ENCODE measurements around the gene SCAF1.

Gene SCAF1

GRCh38 chr19:49645995-49646394 is 4.0 kb downstream of the SCAF1 start:
- Histone ChIP-seq H3K4me3 (ENCODE audit: control insufficient read depth in 1 of 7, extremely low read depth in 1 of 7, insufficient read depth in 4 of 7, low read depth in 2 of 7, low read length in 6 of 7) (no peak overlapping the region), H3K27ac (ENCODE audit: insufficient read depth in 1 of 2, low read depth in 1 of 2, low read length in 2 of 2, poor library complexity in 1 of 2, severe bottlenecking in 2 of 2) (no peak overlapping the region), H3K36me3 (ENCODE audit: control insufficient read depth in 4 of 4, insufficient read depth in 4 of 4, low read length in 3 of 4) (peaks cover 10 to 51% (median 36%) of the 10 kb centered on the region in 4 experiments), H3K27me3 (replicated peaks in 2 of 5; ENCODE audit: control insufficient read depth in 4 of 5, insufficient read depth in 5 of 5, low read length in 4 of 5) (no peaks in the 10 kb centered on the region), H3K4me1 (ENCODE audit: control extremely low read depth in 1 of 4, control insufficient read depth in 4 of 4, insufficient read depth in 4 of 4, low read length in 3 of 4) (peaks cover 12 to 19% (median 18%) of the 10 kb centered on the region in 4 experiments), H3K9me3 (ENCODE audit: control extremely low read depth in 1 of 5, control insufficient read depth in 4 of 5, insufficient read depth in 2 of 5, low read depth in 1 of 5, low read length in 4 of 5) (no peaks in the 10 kb centered on the region)
- 99% methylated on average over 10 of the region's 13 CpGs for WGBS (ENCODE audit: insufficient coverage)
- DNase-seq, result no peak
- POLR2A ChIA-PET, result no interaction called here
- CTCF ChIA-PET, result no interaction called here

DNA sequence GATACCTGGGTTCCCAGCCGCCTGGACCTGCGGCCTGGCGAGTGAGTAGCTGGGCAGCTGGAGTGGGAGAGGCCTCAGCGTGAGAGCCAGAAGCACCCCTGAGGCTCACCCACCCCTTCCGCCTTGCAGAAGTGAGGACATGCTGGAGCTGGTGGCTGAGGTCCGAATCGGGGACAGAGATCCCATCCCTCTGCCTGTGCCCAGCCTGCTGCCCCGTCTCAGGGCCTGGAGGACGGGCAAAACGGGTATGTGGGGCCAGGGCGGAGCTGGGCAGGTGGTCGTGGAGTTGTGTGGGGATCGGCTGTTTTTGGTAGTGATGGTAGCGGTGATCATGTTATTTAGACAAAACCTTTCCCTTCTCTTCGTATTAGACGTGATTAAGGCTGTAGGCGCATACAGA is 4.6 kb downstream of the SCAF1 start:
- H3K36me3 ChIP-seq (ENCODE audit: control insufficient read depth in 4 of 4, insufficient read depth in 4 of 4, low read length in 3 of 4), result peaks cover 10 to 56% (median 38%) of the 10 kb centered on the region in 4 experiments
- ChIA-PET CTCF (no interaction called here), POLR2A (no interaction called here)
- no peaks in the 10 kb centered on the region for H3K27me3 ChIP-seq (replicated peaks in 2 of 5; ENCODE audit: control insufficient read depth in 4 of 5, insufficient read depth in 5 of 5, low read length in 4 of 5)
- H3K4me1 ChIP-seq (ENCODE audit: control extremely low read depth in 1 of 4, control insufficient read depth in 4 of 4, insufficient read depth in 4 of 4, low read length in 3 of 4), result peaks cover 9 to 16% (median 12%) of the 10 kb centered on the region in 4 experiments
- no peak overlapping the region for H3K27ac ChIP-seq (ENCODE audit: insufficient read depth in 1 of 2, low read depth in 1 of 2, low read length in 2 of 2, poor library complexity in 1 of 2, severe bottlenecking in 2 of 2)
- H3K9me3 ChIP-seq (ENCODE audit: control extremely low read depth in 1 of 5, control insufficient read depth in 4 of 5, insufficient read depth in 2 of 5, low read depth in 1 of 5, low read length in 4 of 5), result no peaks in the 10 kb centered on the region
- H3K4me3 ChIP-seq (ENCODE audit: control insufficient read depth in 1 of 7, extremely low read depth in 1 of 7, insufficient read depth in 4 of 7, low read depth in 2 of 7, low read length in 6 of 7), result no peak overlapping the region
- WGBS (ENCODE audit: insufficient coverage), result 96% methylated on average over 17 of the region's 17 CpGs
- DNase-seq, result no peak

DNA sequence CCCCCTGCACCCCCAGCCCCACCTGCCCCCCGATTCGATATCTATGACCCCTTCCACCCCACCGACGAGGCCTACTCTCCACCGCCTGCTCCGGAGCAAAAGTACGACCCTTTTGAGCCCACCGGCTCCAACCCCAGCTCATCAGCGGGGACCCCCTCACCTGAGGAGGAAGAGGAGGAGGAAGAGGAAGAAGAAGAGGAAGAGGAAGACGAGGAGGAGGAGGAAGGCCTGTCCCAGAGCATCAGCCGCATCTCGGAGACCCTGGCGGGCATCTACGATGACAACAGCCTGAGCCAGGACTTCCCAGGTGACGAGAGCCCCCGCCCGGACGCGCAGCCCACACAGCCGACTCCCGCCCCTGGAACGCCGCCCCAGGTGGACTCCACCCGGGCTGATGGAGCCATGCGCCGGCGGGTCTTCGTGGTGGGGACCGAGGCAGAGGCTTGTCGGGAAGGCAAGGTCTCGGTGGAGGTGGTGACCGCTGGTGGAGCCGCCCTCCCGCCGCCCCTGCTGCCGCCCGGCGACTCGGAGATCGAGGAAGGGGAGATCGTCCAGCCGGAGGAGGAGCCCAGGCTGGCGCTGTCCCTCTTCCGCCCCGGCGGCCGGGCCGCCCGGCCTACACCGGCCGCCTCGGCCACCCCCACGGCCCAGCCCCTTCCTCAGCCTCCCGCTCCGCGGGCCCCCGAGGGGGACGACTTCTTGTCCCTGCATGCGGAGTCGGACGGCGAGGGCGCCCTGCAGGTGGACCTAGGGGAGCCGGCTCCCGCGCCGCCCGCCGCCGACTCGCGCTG is 9.2 kb downstream of the SCAF1 start:
- H3K4me1 ChIP-seq (ENCODE audit: control extremely low read depth in 1 of 4, control insufficient read depth in 4 of 4, insufficient read depth in 4 of 4, low read length in 3 of 4), result no peaks in the 10 kb centered on the region
- no peak for DNase-seq
- WGBS (ENCODE audit: insufficient coverage), result 96% methylated on average over 65 of the region's 72 CpGs
- H3K9me3 ChIP-seq (ENCODE audit: control extremely low read depth in 1 of 5, control insufficient read depth in 4 of 5, insufficient read depth in 2 of 5, low read depth in 1 of 5, low read length in 4 of 5), result no peaks in the 10 kb centered on the region
- CTCF ChIA-PET, result no interaction called here
- no peak overlapping the region for H3K4me3 ChIP-seq (ENCODE audit: control insufficient read depth in 1 of 7, extremely low read depth in 1 of 7, insufficient read depth in 4 of 7, low read depth in 2 of 7, low read length in 6 of 7)
- no peaks in the 10 kb centered on the region for H3K27me3 ChIP-seq (replicated peaks in 2 of 5; ENCODE audit: control insufficient read depth in 4 of 5, insufficient read depth in 5 of 5, low read length in 4 of 5)
- no peak overlapping the region for H3K27ac ChIP-seq (ENCODE audit: insufficient read depth in 1 of 2, low read depth in 1 of 2, low read length in 2 of 2, poor library complexity in 1 of 2, severe bottlenecking in 2 of 2)
- POLR2A ChIA-PET, result no interaction called here
- peaks cover 14 to 87% (median 54%) of the 10 kb centered on the region in 4 experiments for H3K36me3 ChIP-seq (ENCODE audit: control insufficient read depth in 4 of 4, insufficient read depth in 4 of 4, low read length in 3 of 4)

GRCh38 chr19:49651820-49652550 is 10.0 kb downstream of the SCAF1 start:
- peaks cover 14 to 87% (median 52%) of the 10 kb centered on the region in 4 experiments for H3K36me3 ChIP-seq (ENCODE audit: control insufficient read depth in 4 of 4, insufficient read depth in 4 of 4, low read length in 3 of 4)
- no peak for DNase-seq
- CTCF ChIA-PET, result no interaction called here
- no peaks in the 10 kb centered on the region for H3K9me3 ChIP-seq (ENCODE audit: control extremely low read depth in 1 of 5, control insufficient read depth in 4 of 5, insufficient read depth in 2 of 5, low read depth in 1 of 5, low read length in 4 of 5)
- H3K27me3 ChIP-seq (replicated peaks in 2 of 5; ENCODE audit: control insufficient read depth in 4 of 5, insufficient read depth in 5 of 5, low read length in 4 of 5), result no peaks in the 10 kb centered on the region
- H3K4me1 ChIP-seq (ENCODE audit: control extremely low read depth in 1 of 4, control insufficient read depth in 4 of 4, insufficient read depth in 4 of 4, low read length in 3 of 4), result no peaks in the 10 kb centered on the region
- POLR2A ChIA-PET, result no interaction called here
- no peak overlapping the region for H3K4me3 ChIP-seq (ENCODE audit: control insufficient read depth in 1 of 7, extremely low read depth in 1 of 7, insufficient read depth in 4 of 7, low read depth in 2 of 7, low read length in 6 of 7)
- 93% methylated on average over 100 of the region's 110 CpGs for WGBS (ENCODE audit: insufficient coverage)
- no peak overlapping the region for H3K27ac ChIP-seq (ENCODE audit: insufficient read depth in 1 of 2, low read depth in 1 of 2, low read length in 2 of 2, poor library complexity in 1 of 2, severe bottlenecking in 2 of 2)

DNA sequence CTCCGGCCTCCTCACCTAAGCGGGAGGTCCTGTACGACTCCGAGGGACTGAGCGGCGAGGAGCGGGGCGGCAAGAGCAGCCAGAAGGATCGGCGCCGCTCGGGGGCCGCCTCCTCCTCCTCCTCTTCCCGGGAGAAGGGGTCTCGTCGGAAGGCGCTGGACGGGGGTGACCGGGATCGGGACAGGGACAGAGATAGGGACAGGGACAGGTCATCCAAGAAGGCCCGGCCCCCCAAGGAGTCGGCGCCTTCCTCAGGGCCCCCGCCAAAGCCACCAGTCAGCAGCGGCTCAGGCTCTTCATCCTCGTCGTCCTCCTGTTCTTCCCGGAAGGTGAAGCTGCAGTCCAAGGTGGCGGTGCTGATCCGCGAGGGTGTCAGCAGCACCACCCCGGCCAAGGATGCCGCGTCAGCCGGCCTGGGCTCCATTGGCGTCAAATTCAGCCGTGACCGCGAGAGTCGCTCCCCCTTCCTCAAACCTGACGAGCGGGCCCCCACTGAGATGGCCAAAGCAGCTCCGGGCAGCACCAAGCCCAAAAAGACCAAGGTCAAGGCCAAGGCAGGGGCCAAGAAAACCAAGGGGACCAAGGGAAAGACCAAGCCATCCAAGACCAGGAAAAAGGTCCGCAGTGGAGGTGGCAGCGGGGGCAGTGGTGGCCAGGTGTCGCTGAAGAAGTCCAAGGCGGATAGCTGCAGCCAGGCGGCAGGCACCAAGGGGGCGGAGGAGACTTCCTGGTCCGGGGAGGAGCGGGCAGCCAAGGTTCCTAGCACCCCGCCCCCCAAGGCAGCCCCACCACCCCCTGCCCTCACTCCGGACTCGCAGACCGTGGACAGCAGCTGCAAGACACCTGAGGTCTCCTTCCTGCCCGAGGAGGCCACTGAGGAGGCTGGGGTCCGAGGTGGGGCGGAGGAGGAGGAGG is 10.8 kb downstream of the SCAF1 start:
- POLR2A ChIA-PET, result no interaction called here
- H3K36me3 ChIP-seq (ENCODE audit: control insufficient read depth in 4 of 4, insufficient read depth in 4 of 4, low read length in 3 of 4), result peaks cover 14 to 87% (median 53%) of the 10 kb centered on the region in 4 experiments
- no peak for DNase-seq
- CTCF ChIA-PET, result no interaction called here
- H3K4me1 ChIP-seq (ENCODE audit: control extremely low read depth in 1 of 4, control insufficient read depth in 4 of 4, insufficient read depth in 4 of 4, low read length in 3 of 4), result no peaks in the 10 kb centered on the region
- H3K4me3 ChIP-seq (ENCODE audit: control insufficient read depth in 1 of 7, extremely low read depth in 1 of 7, insufficient read depth in 4 of 7, low read depth in 2 of 7, low read length in 6 of 7), result no peak overlapping the region
- H3K9me3 ChIP-seq (ENCODE audit: control extremely low read depth in 1 of 5, control insufficient read depth in 4 of 5, insufficient read depth in 2 of 5, low read depth in 1 of 5, low read length in 4 of 5), result no peaks in the 10 kb centered on the region
- no peaks in the 10 kb centered on the region for H3K27me3 ChIP-seq (replicated peaks in 2 of 5; ENCODE audit: control insufficient read depth in 4 of 5, insufficient read depth in 5 of 5, low read length in 4 of 5)
- no peak overlapping the region for H3K27ac ChIP-seq (ENCODE audit: insufficient read depth in 1 of 2, low read depth in 1 of 2, low read length in 2 of 2, poor library complexity in 1 of 2, severe bottlenecking in 2 of 2)
- WGBS (ENCODE audit: insufficient coverage), result 97% methylated on average over 50 of the region's 58 CpGs

GRCh38 chr19:49653466-49653806 is 11.4 kb downstream of the SCAF1 start:
- CTCF ChIA-PET, result no interaction called here
- POLR2A ChIA-PET, result no interaction called here
- Histone ChIP-seq H3K9me3 (ENCODE audit: control extremely low read depth in 1 of 5, control insufficient read depth in 4 of 5, insufficient read depth in 2 of 5, low read depth in 1 of 5, low read length in 4 of 5) (no peaks in the 10 kb centered on the region), H3K4me1 (ENCODE audit: control extremely low read depth in 1 of 4, control insufficient read depth in 4 of 4, insufficient read depth in 4 of 4, low read length in 3 of 4) (no peaks in the 10 kb centered on the region), H3K27ac (ENCODE audit: insufficient read depth in 1 of 2, low read depth in 1 of 2, low read length in 2 of 2, poor library complexity in 1 of 2, severe bottlenecking in 2 of 2) (no peak overlapping the region), H3K27me3 (replicated peaks in 2 of 5; ENCODE audit: control insufficient read depth in 4 of 5, insufficient read depth in 5 of 5, low read length in 4 of 5) (no peaks in the 10 kb centered on the region), H3K36me3 (ENCODE audit: control insufficient read depth in 4 of 4, insufficient read depth in 4 of 4, low read length in 3 of 4) (peaks cover 15 to 90% (median 58%) of the 10 kb centered on the region in 4 experiments), H3K4me3 (ENCODE audit: control insufficient read depth in 1 of 7, extremely low read depth in 1 of 7, insufficient read depth in 4 of 7, low read depth in 2 of 7, low read length in 6 of 7) (no peak overlapping the region)
- no peak for DNase-seq
- WGBS (ENCODE audit: insufficient coverage), result 97% methylated on average over 11 of the region's 13 CpGs
